ENCODE measurements around the gene SIRPB2.

- TF ChIP-seq YY1 (IDR thresholded peaks at IDR 0.05; ENCODE audit: insufficient read depth, insufficient read length) = no peak
- TF ChIP-seq SUZ12 (IDR thresholded peaks at IDR 0.05; ENCODE audit: extremely low read depth, insufficient read depth, insufficient read length) = no peak
Observed at GRCh38 chr20:1524004-1524403, 32.8 kb upstream of the SIRPB2 start.

Measured in NT2/D1 (cell line).